ENCODE measurements around the gene DCLK1.

GRCh38 chr13:35979361-35979951 lies 151.7 kb downstream of the DCLK1 start:
- TF ChIP-seq, protein P1, sequence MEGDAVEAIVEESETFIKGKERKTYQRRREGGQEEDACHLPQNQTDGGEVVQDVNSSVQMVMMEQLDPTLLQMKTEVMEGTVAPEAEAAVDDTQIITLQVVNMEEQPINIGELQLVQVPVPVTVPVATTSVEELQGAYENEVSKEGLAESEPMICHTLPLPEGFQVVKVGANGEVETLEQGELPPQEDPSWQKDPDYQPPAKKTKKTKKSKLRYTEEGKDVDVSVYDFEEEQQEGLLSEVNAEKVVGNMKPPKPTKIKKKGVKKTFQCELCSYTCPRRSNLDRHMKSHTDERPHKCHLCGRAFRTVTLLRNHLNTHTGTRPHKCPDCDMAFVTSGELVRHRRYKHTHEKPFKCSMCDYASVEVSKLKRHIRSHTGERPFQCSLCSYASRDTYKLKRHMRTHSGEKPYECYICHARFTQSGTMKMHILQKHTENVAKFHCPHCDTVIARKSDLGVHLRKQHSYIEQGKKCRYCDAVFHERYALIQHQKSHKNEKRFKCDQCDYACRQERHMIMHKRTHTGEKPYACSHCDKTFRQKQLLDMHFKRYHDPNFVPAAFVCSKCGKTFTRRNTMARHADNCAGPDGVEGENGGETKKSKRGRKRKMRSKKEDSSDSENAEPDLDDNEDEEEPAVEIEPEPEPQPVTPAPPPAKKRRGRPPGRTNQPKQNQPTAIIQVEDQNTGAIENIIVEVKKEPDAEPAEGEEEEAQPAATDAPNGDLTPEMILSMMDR (IDR thresholded peaks at IDR 0.05): no peak
- TF ChIP-seq POLR2AphosphoS5 (IDR thresholded peaks at IDR 0.05; ENCODE audit: low read depth, low read length) (no peak), REST (IDR thresholded peaks at IDR 0.05; ENCODE audit: insufficient read depth in 1 of 2, low read depth in 2 of 2, low read length in 1 of 2) (no peak)
